OCI-M2 (cell line): ENCODE results near the gene IFIT2.
"Not testable (repeated sequence)": the region's sequence is repeated elsewhere in the genome, so short reads cannot be mapped to it uniquely, and the experiment has no call there.

Experiments used
- DNase-seq: peaks from one replicate; lab custom pipeline; 2025; ENCODE audit not compliant: unreplicated experiment; lab: John Stamatoyannopoulos, UW

Gene IFIT2

DNA sequence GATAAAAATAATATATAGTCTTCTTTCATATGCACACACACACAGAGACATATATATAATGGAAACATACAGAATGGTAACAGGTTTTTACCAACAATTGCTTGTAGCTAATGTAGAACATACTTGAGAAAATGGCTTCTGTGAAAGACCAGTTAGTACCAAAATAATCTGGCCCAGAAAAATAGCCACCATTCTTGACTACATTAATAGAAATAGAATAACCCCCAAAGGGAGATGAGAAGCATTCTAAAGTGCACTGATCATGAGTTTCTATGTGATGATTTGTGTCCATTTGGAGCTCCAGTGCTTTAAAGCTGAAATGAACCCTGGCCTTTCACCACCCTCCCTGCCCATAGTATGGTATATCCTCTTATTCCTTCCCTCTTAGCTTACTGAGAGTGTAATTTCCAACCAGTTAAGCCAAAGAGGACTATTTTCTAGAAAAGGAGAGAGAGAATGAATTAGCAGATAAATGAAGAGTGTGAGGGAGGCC is 22.9 kb upstream of the IFIT2 start:
- no peak for DNase-seq

- no peak for DNase-seq
These were observed 22.4 kb upstream of the IFIT2 start for GRCh38 chr10:89279421-89279869.

GRCh38 chr10:89280508-89280907 is 21.3 kb upstream of the IFIT2 start:
- no peak for DNase-seq

DNA sequence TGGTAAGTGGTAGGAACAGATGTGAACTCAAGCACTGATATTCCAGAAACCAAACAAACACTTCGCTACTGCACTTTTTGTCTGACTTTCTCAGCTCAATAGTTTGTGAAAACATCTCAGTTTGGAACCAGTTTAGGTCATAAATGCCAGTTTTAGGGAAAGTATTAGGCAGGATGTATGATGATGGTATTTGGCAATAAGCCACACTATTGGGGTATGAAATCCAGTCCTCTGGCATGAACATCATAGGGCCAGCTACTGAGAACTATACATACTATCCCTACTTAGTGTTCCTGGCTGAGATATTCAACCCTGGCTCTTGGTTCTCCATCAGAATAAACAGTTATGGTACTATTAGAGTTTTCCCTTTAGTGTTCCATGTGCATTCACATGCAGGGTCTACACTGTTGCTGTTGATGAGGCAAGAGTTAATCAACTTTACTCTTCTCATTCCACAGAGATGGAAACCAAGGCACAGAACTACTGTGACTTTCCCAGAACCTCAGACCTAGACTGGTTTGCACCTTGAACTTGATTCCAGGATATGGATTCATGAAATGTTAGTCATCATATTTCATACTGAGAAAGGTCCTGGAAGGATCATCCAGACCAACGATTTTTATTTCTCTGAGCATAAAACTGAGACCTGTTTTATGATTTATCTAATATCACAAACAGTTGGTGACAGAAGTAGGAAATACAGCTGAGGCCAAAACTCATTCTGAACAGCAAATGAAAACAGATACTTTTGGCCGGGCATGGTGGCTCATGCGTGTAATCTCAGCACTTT is 20.0 kb upstream of the IFIT2 start:
- DNase-seq = no peak

- no peak for DNase-seq
These were observed 18.6 kb upstream of the IFIT2 start for GRCh38 chr10:89283025-89283935.

- DNase-seq = no peak
These were observed 17.8 kb upstream of the IFIT2 start for GRCh38 chr10:89283936-89284475.

DNA sequence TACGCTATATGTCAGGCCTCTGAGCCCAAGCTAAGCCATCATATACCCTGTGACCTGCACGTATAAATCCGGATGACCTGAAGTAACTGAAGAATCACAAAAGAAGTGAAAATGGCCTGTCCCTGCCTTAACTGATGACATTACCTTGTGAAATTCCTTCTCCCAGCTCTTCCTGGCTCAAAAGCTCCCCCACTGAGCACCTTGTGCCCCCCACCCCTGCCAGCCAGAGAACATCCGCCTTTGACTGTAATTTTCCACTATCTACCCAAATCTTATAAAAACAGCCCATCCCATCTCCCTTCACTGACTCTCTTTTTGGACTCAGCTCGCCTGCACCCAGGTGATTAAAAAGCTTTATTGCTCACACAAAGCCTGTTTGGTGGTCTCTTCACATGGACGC is 17.1 kb upstream of the IFIT2 start:
- DNase-seq = not testable (repeated sequence)

DNA sequence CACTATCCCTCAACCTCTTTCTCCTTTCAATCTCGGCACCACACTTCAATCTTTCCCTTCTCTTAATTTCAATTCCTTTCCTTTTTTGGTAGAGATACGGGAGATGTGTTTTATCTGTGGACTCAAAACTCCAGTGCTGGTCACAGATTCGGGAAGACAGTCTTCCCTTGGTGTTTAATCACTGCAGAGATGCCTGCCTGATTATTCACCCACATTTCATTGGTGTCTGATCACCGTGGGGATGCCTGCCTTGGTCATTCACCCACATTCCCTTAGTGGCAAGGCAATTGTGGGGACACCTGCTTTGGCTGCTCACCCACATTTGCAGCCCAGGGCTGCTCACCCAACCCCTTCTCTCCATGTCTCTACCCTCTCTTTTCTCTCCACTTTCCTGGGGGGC is 16.5 kb upstream of the IFIT2 start:
- not testable (repeated sequence) for DNase-seq

- DNase-seq = no peak
These were observed 7.1 kb upstream of the IFIT2 start for GRCh38 chr10:89294721-89295239.

- DNase-seq = no peak
These were observed 6.2 kb upstream of the IFIT2 start for GRCh38 chr10:89295597-89295996.

DNA sequence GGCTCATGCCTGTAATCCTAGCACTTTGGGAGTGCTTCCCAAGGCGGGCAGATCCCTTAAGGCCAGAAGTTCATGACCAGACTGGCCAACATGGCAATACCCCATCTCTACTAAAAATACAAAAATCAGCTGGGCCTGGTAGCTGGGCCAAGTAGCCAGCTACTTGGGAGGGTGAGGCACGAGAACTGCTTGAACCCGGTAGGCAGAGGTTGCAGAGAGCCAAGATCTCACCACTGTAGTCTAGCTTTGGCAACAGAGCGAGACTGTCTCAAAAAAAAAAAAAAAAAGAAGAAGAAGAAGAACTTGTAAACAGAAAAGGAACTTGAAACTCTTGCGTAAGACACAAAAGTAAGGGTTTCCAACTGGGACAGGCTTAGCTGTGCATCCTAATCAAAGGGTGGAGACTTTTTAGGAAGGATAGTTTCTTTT is 5.6 kb upstream of the IFIT2 start:
- DNase-seq = no peak

GRCh38 chr10:89297356-89297755 is 4.5 kb upstream of the IFIT2 start:
- no peak for DNase-seq

DNA sequence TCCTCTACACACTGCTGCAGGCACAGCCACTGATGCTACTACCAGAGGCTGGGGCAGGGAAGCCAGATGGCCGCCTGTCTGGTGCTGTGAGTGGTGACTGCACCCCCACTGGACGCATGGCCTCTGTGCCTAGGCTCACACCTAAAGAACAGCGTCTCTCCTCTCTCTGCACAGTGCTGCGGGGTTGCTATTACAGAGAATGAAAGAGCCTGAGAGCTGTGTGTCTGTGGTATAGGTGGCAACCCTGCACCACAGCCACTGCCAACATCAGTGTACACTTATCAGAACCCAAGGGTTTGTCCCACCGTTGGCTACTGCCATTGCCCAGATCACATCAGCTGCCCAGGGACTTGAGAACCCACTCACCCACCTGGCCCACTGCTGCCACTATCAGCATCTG is 4.1 kb upstream of the IFIT2 start:
- no peak for DNase-seq

DNA sequence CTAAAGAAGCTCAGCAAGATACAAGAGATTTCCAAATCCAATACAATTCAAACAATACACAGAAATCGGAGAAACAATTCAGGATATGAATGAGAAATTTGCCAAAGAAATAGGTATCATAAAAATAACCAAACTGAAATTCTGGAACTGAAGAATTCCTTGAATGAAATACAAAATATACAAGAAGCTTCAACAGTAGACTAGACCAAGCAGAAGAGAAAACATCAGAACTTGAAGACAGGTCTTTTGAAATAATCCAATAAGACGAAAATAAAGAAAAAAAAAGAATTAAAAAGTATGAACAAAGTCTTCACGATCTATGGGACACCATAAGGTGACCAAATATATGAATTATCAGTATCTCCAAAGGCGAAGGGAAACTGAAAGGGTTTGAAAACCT is 2.8 kb upstream of the IFIT2 start:
- DNase-seq = no peak

GRCh38 chr10:89301232-89301631 is 614 bp upstream of the IFIT2 start:
- DNase-seq = no peak

DNA sequence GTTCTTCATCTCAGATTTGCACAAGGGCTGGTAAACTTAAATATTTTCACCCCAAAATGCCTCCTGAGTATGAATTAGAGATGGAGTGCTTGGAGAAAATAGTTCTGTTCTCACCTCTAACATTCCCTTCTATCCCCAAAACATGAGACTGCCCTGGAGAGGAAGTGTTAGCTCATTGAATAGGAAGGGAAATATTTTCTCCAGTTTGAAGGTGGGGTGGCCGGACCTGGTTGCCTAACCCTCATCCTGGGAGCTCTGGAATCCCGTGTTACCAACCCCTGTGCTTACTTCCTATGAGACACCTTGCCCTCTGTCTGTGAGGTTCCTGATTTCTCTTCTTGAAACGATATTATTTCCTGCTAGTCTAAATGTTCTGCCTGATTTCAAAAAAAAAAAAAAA is 779 bp downstream of the IFIT2 start:
- DNase-seq = no peak

GRCh38 chr10:89303161-89303560 is 1.3 kb downstream of the IFIT2 start:
- DNase-seq = no peak

DNA sequence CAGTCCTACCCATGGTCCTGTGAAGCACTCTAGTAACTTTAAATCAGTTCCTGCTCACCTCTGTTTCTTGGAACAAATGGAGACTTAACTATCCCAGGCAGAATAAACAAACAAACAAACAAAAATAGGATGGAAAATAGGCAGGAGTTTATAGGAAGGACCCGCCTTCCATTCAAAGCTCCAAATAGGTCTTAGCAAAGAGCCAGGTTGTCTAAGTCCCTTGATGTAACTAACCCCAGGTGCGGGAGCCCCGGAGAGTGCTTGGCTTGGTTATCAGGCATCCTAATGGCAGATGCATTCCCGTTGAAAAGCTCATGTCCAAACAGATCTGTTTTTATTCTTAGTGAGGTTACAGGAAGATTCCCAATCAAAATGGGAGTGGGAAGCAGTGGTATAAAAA is 2.2 kb downstream of the IFIT2 start:
- DNase-seq = no peak

DNA sequence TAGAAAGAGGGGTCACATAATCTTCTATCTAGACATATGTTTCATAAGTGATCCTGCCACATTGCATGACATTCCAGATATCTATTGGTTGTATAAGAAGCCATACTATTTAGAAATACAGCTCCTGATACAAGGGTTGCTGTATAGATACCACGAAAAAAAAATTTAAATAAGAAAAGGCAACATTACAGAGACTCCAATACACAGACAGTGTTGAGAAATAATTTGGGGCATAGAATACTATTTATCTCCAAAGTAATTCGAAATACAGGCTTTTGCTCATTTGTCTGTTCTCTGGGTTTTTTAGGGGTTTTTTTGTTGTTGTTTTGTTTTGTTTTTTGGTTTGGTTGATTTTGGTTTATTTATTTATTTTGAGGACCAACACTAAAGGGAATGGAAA is 2.6 kb downstream of the IFIT2 start:
- no peak for DNase-seq

GRCh38 chr10:89304925-89305324 is 3.1 kb downstream of the IFIT2 start:
- DNase-seq = no peak

- no peak for DNase-seq
These were observed 4.1 kb downstream of the IFIT2 start for GRCh38 chr10:89305766-89306433.
